GM18511 (cell line): Measurements from ENCODE around the gene TPSG1.
"Not testable (repeated sequence)": the region's sequence is repeated elsewhere in the genome, so short reads cannot be mapped to it uniquely, and the experiment has no call there.

Source experiments
- ATAC-seq: cut with Tn5 transposase; IDR thresholded peaks from one replicate; pipeline ENCODE4 v1.9.1; 2021; ENCODE audit warnings: mild to moderate bottlenecking, moderate library complexity; ENCODE audit not compliant: unreplicated experiment

TPSG1 gene

DNA sequence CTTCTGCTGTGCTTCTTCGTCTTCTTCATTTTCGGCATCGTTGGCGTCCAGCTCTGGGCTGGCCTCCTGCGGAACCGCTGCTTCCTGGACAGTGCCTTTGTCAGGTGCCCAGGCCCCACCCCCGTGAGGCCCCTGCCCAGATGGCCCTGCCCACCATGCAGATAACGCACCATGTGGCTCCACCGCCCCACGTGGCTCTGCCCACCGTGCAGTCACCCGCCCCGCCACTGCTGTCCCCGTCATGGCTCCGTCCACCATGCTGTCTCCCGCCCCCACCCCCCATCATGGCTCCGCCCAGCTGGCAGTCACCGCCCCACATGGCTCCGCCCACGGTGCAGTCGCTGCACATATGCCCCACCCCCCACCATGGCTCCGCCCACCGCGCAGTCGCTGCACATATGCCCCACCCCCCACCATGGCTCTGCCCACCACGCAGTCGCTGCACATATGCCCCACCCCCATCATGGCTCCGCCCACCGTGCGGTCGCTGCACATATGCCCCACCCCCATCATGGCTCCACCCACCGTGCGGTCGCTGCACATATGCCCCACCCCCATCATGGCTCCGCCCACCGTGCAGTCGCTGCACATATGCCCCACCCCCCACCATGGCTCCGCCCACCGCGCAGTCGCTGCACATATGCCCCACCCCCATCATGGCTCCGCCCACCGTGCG lies 26.3 kb downstream of the TPSG1 start:
- not testable (repeated sequence) for ATAC-seq

- ATAC-seq, result no peak
Measured at GRCh38 chr16:1198194-1198593, 26.9 kb downstream of the TPSG1 start.

GRCh38 chr16:1197237-1197866 lies 27.7 kb downstream of the TPSG1 start:
- no peak for ATAC-seq

DNA sequence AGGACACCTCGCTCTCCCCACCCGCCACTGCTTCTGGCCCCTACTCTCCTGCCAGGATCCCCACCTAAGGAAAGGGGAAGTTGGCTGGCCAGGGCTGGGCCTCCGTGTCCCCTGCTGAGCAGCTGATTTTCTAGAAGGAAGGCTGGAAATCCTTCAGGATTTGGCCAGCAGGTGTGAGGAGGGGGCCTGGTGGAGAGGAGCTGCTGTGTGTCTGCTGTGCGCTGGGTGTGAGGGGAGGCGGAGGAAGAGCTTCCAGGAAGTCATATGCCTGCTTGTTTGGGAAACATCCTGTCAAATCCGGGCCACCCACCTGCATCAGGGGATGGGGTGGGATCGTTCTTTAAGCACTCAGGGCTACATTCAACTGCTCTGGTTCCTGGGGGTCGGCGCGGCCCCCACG lies 28.6 kb downstream of the TPSG1 start:
- ATAC-seq, result no peak

GRCh38 chr16:1195393-1195666 lies 29.7 kb downstream of the TPSG1 start:
- ATAC-seq, result no peak

GRCh38 chr16:1194665-1195392 lies 30.2 kb downstream of the TPSG1 start:
- ATAC-seq, result no peak

DNA sequence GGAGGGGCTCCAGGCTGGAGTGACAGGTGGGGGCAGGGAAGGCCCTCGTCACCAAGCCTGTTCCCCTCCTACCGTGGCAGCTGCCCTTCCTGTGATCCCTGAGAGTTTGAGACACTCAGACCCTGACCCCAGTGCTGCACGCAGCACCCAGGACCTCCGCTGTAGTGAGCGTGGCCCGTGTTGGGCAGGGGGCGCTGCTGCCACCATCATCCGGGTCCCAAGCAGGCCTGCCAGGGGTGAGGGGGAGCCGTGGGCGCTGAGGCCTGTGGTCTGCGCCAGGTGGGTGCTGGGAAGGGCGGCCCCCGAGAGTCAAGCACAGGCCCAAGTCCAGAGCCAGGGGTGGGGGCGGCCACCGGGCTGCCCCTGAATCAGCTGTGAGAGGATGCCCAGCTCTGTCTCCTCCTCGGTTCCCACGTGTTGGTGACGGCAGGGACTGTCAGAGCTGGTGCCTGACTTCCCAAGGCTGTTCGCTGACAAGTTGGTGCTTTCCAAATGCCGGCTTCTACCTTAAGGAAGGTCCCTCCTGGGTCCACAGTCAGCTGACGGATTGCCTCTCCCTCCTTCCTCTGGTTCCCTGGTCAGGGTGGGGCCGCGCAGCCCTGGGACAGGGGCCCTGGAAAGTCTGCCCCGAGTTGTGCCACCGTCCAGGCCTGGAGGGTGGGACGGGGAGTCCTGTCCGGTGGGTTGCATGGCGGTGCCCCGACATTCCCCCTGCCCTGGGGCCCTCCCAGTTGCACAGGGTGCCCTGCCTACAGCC lies 31.1 kb downstream of the TPSG1 start:
- ATAC-seq, result no peak

GRCh38 chr16:1193143-1193824 lies 31.8 kb downstream of the TPSG1 start:
- no peak for ATAC-seq

- no peak for ATAC-seq
Measured at GRCh38 chr16:1192384-1193073, 32.5 kb downstream of the TPSG1 start.

DNA sequence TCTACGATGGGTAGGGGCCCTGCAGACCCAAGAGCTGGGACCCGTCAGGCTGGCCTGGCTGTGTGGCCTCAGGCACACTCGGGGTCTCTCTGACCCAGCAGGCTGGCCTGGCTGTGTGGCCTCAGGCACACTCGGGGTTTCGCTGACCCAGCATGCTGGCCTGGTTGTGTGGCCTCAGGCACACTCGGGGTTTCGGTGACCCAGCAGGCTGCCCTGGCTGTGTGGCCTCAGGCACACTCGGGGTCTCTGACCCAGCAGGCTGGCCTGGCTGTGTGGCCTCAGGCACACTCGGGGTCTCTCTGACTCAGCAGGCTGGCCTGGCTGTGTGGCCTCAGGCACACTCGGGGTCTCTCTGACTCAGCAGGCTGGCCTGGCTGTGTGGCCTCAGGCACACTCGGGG lies 34.3 kb downstream of the TPSG1 start:
- ATAC-seq, result not testable (repeated sequence)

- no peak for ATAC-seq
Measured at GRCh38 chr16:1189455-1189854, 35.6 kb downstream of the TPSG1 start.

DNA sequence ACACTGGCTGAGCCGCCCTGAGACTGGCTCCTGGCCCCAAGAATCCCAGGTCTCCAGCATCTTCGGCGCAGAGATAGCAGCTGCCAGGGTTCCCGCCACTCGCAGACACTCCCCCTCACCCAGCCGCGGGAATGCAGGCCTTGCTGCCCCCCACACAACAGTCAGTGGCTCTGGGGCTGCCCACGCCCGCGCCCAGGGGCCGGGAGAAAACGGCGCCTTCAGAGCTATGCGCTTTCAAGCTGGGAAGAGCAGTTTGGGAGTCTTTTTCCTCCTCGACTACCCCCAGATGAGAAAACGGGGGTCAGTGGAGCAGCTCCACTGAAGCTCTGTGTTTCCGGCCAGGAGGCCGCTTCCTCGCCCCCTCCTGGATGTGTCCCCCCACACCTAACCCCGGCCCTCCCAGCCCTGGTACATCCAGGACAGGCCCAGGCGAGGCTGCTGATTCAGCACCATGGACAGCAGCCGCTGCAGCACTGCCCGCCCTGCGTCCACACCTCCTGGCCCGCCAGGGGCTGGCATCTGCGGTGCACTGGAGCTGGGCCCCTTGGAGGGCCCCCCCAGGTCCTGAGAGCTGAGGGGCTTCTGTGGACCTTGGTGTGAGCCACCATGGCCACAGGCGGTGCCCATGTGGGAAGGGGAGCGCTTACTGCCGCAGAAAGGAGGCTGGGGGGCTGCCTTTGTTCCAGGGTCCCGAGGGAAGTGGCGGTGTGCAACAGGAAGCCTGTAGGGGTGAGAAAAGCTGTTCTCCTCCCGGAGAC lies 36.5 kb downstream of the TPSG1 start:
- no peak for ATAC-seq

DNA sequence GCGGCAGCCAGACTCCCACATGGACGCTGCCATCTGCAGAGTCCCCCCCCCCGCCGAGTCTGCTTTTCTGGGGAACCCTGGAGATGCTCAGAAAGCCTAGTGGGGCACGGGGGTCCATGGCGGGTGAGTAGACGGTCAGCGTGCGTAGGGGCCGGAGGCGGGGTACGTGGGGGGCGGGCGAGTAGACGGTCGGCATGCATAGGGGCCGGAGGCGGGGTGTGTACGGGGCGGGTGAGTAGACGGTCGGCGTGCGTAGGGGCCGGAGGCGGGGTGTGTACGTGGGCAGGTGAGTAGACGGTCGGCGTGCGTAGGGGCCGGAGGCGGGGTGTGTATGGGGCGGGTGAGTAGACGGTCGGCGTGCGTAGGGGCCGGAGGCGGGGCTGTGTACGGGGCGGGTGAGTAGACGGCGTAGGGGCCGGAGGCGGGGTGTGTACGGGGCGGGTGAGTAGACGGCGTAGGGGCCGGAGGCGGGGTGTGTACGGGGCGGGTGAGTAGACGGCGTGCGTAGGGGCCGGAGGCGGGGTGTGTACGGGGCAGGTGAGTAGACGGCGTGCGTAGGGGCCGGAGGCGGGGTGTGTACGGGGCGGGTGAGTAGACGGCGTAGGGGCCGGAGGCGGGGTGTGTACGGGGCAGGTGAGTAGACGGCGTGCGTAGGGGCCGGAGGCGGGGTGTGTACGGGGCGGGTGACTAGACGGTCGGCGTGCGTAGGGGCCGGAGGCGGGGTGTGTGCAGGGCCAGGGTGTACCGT lies 39.4 kb downstream of the TPSG1 start:
- ATAC-seq, result not testable (repeated sequence)

DNA sequence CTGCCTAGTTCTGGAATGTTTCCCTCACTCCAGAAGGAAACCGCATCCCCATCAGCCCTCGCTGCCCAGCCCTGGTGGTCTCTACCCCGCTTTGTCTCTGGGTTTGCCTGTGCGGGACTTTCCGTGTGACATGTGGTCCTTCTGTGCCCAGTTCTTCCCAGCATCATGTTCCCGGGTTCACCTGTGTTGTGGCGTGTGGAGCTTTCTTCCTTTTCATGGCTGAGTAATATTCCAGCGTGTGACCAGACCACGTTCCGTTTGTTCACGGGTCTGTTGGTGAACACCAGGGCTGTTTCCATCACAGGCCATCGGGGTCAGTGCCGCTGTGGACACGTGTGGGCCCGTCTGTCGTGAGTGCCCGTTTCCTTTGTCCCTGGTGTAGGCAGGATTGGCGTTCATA lies 40.1 kb downstream of the TPSG1 start:
- no peak for ATAC-seq

DNA sequence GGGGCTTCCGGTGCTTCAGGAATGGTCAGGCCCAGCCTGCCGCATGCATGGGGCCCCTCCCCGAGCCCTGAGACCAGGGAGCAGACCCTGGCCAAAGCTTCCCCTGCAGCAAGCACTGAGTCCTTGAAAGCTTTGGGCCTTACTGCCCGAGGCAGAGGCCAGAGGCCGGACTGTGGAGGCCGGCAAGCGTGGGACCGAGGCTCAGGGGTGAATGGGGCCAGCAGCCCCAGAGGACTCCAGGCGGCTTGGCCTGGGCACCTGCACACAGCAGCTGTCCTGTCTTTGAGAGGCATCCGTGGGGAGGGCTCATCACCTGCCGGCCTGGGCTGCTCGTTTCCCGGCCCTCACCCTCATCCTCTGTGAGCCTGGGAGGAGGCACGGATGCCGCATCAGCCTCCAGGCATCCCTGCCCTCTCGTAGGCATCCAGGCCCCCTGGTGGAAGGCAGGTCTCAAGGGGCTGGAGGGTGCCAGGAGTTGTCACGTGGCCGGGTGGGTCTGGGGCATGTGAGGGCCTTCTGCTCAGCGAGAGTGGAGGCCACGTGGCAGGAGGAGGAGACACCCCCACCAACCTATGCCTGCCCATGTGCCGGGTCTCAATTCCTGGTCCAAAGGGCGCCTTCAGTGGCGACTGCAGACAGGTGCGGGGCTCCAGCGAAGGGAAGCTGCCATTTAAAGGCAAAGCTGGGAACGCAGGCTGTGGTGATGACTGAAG lies 40.8 kb downstream of the TPSG1 start:
- ATAC-seq, result no peak

DNA sequence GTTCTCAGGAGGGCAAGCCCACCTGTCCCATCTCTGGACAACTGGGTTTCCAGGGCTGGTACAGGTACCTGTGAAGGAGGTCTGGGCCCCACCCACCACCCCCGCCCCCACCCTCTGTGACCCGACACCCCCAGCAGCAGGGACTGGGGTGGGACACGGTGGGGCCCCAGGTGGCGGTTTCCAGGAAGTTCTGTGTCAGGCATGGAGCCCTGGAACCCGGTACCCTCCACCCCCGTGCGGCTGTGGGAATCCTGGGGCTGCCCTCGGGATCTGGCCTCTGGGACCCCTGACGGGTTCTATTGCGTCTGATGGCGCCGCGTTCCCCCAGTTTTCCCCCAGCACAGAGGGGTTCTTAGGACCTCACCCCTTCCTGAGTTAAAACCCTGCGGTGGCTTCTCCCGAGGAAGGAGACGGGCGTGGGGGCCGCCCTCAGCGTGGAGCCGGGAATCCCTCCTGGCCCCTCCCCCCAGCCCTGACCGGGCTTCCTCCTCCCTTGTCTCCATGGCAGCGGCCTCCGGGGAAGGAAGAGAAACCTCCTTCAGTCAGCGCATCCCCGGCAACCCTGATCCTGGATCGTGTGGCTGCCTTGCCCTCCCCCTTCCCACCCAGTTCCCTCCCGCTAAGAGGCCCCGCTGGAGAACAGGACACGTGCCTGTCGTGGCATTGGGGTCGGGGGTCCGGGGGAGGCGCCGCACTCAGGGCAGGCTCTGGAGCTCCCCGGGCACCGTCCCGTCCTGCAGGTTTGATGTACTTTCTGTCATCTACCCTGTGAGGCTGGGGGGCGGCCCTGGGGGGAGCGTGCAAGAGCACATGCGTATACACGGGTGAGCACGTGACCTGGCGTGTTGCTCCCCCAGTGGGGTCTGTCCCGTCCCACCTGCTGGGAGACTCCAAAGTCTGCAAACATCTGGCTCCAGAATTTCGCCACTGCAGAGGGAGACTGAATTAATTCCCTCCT lies 41.8 kb downstream of the TPSG1 start:
- no peak for ATAC-seq

GRCh38 chr16:1182316-1182671 lies 42.8 kb downstream of the TPSG1 start:
- no peak for ATAC-seq
